HG02852 (cell line): ENCODE measurements around the gene MED17.

Source experiments
- ATAC-seq: cut with Tn5 transposase; IDR thresholded peaks from one replicate; pipeline ENCODE4 v1.9.1; 2021; ENCODE audit warnings: mild to moderate bottlenecking, moderate library complexity; ENCODE audit not compliant: unreplicated experiment

Gene MED17

GRCh38 chr11:93846411-93846810, 62.3 kb downstream of the MED17 start:
- no peak for ATAC-seq

- no peak for ATAC-seq
Observed at GRCh38 chr11:93849201-93849600, 65.1 kb downstream of the MED17 start.

DNA sequence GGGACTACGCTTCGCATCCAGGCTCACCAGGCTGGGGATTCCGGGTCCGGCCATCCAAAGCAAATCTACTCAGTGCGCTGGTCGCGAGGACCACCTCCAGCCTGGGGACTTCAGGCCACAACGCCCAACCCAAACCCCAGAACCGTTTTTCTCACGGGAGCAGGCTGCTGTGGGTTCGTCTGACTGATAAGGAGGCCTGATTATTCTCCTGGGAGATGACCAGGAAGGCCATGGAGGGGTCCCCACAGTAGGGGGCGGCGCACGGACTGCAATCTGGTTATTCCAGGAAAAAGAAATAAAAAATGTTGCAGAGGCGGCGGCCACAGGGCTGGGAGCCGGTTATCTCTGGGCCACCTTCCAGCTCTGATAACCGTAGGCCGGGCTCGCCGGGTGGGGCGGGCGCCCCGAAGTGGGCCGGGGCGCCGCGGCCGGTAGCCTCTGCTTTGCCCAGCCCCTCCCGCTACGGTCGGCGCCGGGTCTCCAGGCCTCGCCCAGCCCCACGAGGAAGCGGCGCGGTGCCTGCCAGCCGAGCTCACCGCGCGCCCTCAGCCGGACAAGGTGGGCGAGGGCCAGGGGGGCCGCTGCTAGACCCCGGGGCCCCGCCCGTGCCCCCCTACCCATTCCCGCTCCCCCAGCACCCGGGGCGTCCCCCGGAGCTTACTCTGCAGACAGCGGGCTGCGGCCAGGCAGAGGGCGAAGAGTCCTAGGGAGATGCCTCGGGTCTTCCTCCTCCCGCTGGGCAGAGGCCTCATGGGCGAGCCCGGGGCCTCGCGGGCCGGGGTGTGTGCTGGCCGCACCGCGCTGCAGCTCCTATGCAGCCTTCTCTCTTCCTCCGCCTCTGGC, 65.9 kb downstream of the MED17 start:
- ATAC-seq: no peak

GRCh38 chr11:93850594-93851018, 66.5 kb downstream of the MED17 start, which contains the start of gene VSTM5:
Gene VSTM5, minus strand, starts transcription at chr11:93850618. Its CDS starts 116 bp downstream, at chr11:93850502.
- ATAC-seq: no peak

DNA sequence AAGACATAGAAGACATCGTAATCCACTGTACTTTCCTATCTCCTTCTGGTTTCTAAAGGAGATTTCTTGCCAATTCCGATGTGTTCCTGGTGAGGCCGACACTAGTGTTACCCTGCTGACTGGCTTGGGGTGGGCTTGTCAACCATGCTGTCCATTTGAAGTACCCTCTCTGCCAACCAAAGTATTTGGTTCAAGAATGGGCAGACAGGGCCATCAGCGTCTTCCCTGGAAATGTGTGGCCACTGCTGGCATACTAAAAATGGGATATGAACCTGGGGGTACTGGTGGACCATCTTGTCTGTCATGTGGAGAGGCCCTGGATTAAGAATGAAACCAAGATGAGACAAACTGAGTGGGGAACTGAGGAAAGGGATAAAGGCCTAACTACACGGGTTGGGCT, 68.2 kb downstream of the MED17 start:
- ATAC-seq: no peak

- no peak for ATAC-seq
Observed at GRCh38 chr11:93857413-93858120, 73.5 kb downstream of the MED17 start.

DNA sequence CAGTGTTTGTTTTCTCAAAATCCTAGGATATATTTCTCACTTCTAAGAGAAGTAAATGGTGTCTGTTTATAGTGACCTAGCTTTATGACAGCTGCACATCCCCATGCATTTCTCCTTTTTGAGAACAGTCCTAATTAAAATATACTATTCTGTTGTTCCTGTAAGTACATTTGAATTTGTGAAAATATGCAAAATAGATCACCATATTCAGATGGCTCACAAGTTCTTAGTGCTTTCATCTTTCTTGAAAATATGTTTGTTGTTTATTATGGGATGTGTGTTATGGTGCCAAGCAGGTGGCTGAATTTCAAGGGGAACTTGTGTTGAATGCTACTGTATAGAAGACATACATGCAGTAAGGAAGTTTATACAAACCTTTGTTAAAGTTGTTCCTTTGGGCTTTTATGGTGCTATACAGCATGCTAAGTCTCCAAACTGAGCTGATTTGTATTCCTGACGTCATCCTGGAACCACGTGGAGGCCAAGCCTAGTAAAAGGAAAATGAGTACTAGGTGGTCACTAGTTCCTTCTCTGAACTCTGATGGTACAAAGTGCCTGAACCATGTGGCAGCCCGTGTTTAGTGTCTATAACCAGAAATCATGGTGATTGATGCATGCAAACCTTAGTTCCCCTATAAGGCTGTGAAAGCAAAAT, 74.2 kb downstream of the MED17 start:
- ATAC-seq: no peak

DNA sequence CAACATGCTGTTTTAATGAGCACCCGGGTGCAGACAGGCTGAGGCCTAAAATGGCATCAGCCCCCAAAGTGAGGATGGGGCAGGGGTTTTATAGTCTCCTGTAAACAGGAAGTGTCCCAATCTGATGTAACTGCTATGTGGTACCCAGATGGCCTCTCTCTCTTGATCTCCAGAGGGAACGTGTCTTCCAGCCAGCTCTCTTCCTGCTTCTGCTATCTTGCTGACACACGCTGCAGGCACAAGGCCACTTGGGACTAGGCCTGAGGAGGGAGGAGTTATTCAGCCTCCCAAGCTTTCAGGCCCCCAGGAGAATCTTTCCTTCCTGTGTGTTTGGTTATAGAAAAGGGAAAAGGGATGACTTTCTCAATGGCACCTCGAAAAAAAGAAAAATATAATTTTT, 77.7 kb downstream of the MED17 start:
- ATAC-seq: no peak
